Upper lobe of left lung (tissue), 6 donors: Measurements from ENCODE around the gene ASIC3. TPM values are rescaled to one million over a fixed set of nuclear protein-coding genes. Genes with fewer than 3 reads are reported as not detected.

Source experiments
- ATAC-seq, 2 donors: fragments of 200-7000 bp; cut with Tn5 transposase; one replicate each; pipeline ENCODE4 v1.9.1; 2022; ENCODE audit warnings: mild to moderate bottlenecking in 2 of 2, moderate library complexity in 2 of 2; ENCODE audit not compliant: low FRiP score in 2 of 2
- DNase-seq, 2 donors: peaks; one replicate each; pipeline ENCODE4 v3.0.0-alpha.2; 2019 to 2020
- H3K27ac ChIP-seq, 4 donors: fragments of 200-600 bp; sonication (generic); one replicate each; pipeline ENCODE4 v1.5.1; 2016 to 2019
- H3K27me3 ChIP-seq, 4 donors: fragments of 200-600 bp; sonication (generic); one replicate each; pipeline ENCODE4 v1.5.1; 2017 to 2019
- H3K36me3 ChIP-seq, 4 donors: fragments of 200-600 bp; sonication (generic); one replicate each; pipeline ENCODE4 v1.5.1; 2016 to 2019
- H3K4me1 ChIP-seq, 4 donors: fragments of 200-600 bp; sonication (generic); one replicate each; pipeline ENCODE4 v1.5.1; 2018 to 2019
- H3K4me3 ChIP-seq, 4 donors: fragments of 200-600 bp; sonication (generic); one replicate each; pipeline ENCODE4 v1.5.1; 2017 to 2019; ENCODE audit warnings: mild to moderate bottlenecking in 2 of 4, moderate library complexity in 1 of 4
- H3K9me3 ChIP-seq, 4 donors: fragments of 200-600 bp; sonication (generic); one replicate each; pipeline ENCODE4 v1.5.1; 2018 to 2019
- EP300 ChIP-seq, 4 donors: sonication (generic); formaldehyde crosslinking; IDR thresholded peaks; one replicate each; pipeline ENCODE4 v1.5.1; 2017; ENCODE audit warnings: antibody characterized with exemption in 4 of 4, control low read depth in 2 of 4
- POLR2A ChIP-seq, 4 donors: fragments of 450-650 bp; IDR thresholded peaks; one replicate each; pipeline ENCODE4 v1.5.1; 2016 to 2017; ENCODE audit warnings: antibody characterized with exemption in 4 of 4, mild to moderate bottlenecking in 2 of 4
- POLR2AphosphoS5 ChIP-seq, 2 donors: sonication (generic); formaldehyde crosslinking; IDR thresholded peaks; one replicate each; pipeline ENCODE4 v1.5.1; 2017; ENCODE audit warnings: antibody characterized with exemption in 2 of 2
- WGBS, 2 donors: methylation state at CpG; one replicate each; pipeline ENCODE4 v1.1.5; 2017 to 2018; 5-methylcytosine and 5-hydroxymethylcytosine counted together
- total RNA-seq, 6 donors: library from RNA; depleted of rRNA in 4 of 6; stranded (reverse); fragments of >200 nt in 4 of 6; gene quantifications; one replicate each; pipeline versions ENCODE4 v1.1.0 to v1.2.1, GENCODE V29; 2016 to 2021
- TF ChIP-seq, protein P1 (sequence below), 6 experiments: fragments of 450-650 bp in 4 of 6; fragments of 200-600 bp in 2 of 6; sonication (generic) in 2 of 6; IDR thresholded peaks; one replicate each; pipeline ENCODE4 v1.5.1; 2016 to 2019; ENCODE audit warnings: antibody characterized with exemption in 6 of 6
- donor health status: DM: no; HTN: no; CAD: no; lungs with moderate emphysema.
- donor health status: DM: no; HTN: yes; CAD: no; lungs with severe emphysema.

Gene ASIC3
- total RNA-seq, 6 donors from 2014 or later, result 2.1 to 37.7 (median 4.0) TPM

DNA sequence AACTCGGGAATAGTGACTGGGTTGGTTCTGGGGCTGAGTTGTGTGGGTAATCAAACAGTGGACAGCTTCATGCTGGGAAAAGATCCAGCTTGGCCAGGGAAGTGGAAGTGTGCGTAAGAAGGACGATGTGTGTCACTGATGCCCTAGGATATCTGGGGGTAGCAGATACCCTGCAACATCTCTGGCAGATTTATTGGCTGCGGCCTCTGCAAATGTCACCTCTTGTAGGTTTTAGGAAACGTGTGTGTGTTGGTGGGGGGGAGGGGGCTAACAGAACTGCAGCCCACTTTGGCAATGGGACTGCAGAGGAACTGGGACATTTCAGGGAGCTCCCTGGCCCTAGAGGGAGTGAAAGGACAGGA, 37.0 kb downstream of the ASIC3 start:
- Histone ChIP-seq H3K9me3 (no peaks in the 10 kb centered on the region), H3K4me1 (peaks cover 61 to 76% (median 69%) of the 10 kb centered on the region in 4 donors), H3K4me3 (peak overlapping the region in 3 of 4 donors; percentile 52 to 83 (median 70)), H3K36me3 (peaks cover 0 to 6% (median 0%) of the 10 kb centered on the region in 4 donors), H3K27me3 (no peaks in the 10 kb centered on the region), H3K27ac (peak overlapping the region; percentile 70 to 93 (median 87))
- TF ChIP-seq, protein P1, sequence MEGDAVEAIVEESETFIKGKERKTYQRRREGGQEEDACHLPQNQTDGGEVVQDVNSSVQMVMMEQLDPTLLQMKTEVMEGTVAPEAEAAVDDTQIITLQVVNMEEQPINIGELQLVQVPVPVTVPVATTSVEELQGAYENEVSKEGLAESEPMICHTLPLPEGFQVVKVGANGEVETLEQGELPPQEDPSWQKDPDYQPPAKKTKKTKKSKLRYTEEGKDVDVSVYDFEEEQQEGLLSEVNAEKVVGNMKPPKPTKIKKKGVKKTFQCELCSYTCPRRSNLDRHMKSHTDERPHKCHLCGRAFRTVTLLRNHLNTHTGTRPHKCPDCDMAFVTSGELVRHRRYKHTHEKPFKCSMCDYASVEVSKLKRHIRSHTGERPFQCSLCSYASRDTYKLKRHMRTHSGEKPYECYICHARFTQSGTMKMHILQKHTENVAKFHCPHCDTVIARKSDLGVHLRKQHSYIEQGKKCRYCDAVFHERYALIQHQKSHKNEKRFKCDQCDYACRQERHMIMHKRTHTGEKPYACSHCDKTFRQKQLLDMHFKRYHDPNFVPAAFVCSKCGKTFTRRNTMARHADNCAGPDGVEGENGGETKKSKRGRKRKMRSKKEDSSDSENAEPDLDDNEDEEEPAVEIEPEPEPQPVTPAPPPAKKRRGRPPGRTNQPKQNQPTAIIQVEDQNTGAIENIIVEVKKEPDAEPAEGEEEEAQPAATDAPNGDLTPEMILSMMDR (IDR thresholded peaks at IDR 0.05), result no peak
- TF ChIP-seq POLR2AphosphoS5 (IDR thresholded peaks at IDR 0.05), result no peak
- 27 to 29% methylated on average over 5 of the region's 5 CpGs for WGBS, 2 donors
- ATAC-seq, result no peak
- DNase-seq, result no peak

DNA sequence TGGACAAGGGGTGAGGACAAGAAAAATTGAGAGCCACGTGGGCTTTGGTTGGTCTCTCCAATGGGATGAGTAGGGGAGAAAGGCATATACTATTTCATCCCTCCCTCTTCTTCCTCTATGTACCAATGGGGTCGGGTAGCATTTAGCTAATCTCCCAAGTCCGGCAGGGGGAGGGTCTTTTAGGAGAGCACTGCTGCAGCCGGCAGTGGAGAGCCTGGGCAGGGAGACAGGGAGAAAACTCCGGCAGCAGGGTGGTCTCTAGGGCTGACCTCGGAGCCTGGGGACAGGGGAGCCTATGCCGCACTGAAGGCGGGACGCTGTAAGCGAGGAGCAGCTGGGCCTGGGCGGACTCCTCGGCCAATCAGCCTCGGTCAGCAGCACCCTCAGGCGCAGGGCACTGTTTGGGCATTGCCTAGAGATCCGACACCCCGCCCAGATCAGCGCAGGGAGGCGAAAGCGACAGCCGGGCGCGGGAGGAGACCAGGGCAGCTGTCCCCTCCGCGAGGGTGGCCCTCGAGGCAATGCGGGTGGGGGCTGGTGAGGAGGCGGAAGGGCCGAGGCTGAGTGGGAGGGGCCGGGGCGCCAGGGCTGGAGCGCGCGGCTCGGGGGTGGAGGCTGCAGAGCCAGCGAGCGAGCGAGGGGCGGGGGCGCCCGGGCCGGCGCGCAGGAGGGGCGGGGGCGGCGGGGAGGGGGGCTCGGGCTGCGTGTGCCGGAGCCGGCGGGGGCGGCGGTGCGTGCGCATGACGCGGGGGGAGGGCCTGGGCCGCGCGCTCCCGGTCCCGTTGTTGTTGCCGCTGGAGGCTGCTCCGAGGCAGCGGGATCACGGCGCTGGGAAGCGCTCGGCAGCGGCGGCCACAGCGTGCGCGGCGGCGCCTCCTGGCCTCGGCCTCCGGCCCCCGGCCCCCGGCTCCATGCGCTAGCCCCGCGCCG, 37.6 kb downstream of the ASIC3 start, which contains the start of gene AGAP3:
Gene AGAP3 (plus strand): TSS at position 785 of the 930 bp plus-strand sequence. CDS start 267 bp downstream, outside the sequence.
- peak within 1 kb of the TSS; percentile 70 to 83 (median 82) for H3K4me3 ChIP-seq
- peaks cover 0 to 5% (median 0%) of the 10 kb centered on the region in 4 donors for H3K36me3 ChIP-seq
- peak; percentile 71 to 82 for ATAC-seq
- TF ChIP-seq, protein P1 (IDR thresholded peaks at IDR 0.05), result peak in 1 of 6 experiments; percentile 6
- TF ChIP-seq EP300 (IDR thresholded peaks at IDR 0.05) (no peak), POLR2AphosphoS5 (IDR thresholded peaks at IDR 0.05) (peak; percentile 91 to 92), POLR2A (IDR thresholded peaks at IDR 0.05) (peak in 1 of 4 donors; percentile 89)
- 1 to 3% methylated on average over 5 to 28 of the region's 84 CpGs for WGBS, 2 donors
- peaks cover 65 to 80% (median 73%) of the 10 kb centered on the region in 4 donors for H3K4me1 ChIP-seq
- no peaks in the 10 kb centered on the region for H3K9me3 ChIP-seq
- peak; percentile 94 to 97 for DNase-seq
- H3K27me3 ChIP-seq, result no peaks in the 10 kb centered on the region
- peak within 1 kb of the TSS; percentile 89 to 93 (median 91) for H3K27ac ChIP-seq

DNA sequence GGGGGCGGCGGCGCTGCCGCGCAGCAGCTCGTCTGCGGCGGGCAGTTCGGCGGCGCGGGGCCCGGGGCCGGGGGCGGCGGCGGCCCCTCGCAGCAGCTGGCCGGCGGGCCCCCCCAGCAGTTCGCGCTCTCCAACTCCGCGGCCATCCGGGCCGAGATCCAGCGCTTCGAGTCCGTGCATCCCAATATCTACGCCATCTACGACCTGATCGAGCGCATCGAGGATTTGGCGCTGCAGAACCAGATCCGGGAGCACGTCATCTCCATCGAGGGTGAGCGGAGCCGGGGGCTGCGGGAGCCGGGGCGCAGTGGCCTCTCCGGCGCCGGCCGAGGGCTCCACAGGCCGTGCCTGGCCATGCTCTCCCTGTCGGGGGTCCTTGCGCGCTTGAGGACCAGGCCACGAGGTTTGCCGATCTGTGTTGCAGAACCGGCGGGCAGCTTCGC, 38.5 kb downstream of the ASIC3 start:
- Histone ChIP-seq H3K36me3 (peaks cover 0 to 2% (median 0%) of the 10 kb centered on the region in 4 donors), H3K27me3 (no peaks in the 10 kb centered on the region), H3K27ac (peak overlapping the region; percentile 89 to 93 (median 91)), H3K9me3 (no peaks in the 10 kb centered on the region), H3K4me1 (peaks cover 65 to 80% (median 73%) of the 10 kb centered on the region in 4 donors), H3K4me3 (peak overlapping the region; percentile 70 to 83 (median 82))
- WGBS, 2 donors, result 0% methylated on average over 15 of the region's 56 CpGs
- TF ChIP-seq, protein P1 (IDR thresholded peaks at IDR 0.05), result no peak
- TF ChIP-seq POLR2AphosphoS5 (IDR thresholded peaks at IDR 0.05), result no peak
- no peak for TF ChIP-seq POLR2A (IDR thresholded peaks at IDR 0.05)
- no peak for TF ChIP-seq EP300 (IDR thresholded peaks at IDR 0.05)
- no peak for ATAC-seq
- peak in 1 of 2 donors; percentile 88 for DNase-seq

DNA sequence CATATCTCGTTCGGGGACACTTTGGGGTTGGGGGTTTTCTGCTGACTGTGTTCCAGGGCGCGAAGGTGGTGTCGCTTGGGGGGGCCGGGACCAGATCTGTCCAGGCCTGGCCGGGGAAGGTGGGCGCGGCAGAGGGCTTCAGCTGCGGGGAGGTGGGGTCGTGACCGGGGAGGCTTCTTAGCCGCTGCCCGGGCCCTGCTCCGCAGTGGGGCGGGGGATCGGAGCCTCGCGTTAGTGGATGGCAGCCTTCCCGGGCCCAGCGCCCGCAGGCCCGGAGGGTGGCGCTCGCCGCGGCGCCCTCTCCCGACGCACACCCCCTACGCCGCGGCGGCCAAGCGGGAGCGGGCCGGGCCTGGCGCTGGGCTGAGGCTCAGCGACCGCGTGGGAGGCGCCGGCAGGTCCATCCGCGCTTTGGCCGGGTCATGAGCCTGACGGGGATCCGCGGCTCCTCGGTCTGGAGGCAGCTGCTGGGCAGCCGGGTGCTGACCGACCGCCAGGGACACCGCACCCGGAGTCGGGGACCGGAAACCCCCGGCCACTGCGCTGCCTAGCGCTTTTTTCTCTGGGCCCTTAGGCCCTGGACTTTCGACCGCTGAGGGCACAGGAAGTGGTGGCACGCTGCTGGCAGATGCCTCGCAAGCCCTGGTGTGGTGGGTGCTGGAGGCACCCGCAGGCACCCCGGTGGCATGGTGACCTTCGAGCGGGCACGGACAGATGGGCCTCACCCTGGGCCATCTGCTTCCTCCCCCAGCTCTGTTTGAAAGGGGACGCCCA, 39.1 kb downstream of the ASIC3 start:
- no peaks in the 10 kb centered on the region for H3K27me3 ChIP-seq
- peak overlapping the region; percentile 70 to 83 (median 82) for H3K4me3 ChIP-seq
- peaks cover 61 to 80% (median 72%) of the 10 kb centered on the region in 4 donors for H3K4me1 ChIP-seq
- H3K36me3 ChIP-seq, result peaks cover 0 to 8% (median 2%) of the 10 kb centered on the region in 4 donors
- ATAC-seq (peak; percentile 3 to 65), DNase-seq (peak; percentile 52 to 94)
- no peaks in the 10 kb centered on the region for H3K9me3 ChIP-seq
- TF ChIP-seq, protein P1 (IDR thresholded peaks at IDR 0.05), result peak; percentile 15 to 56 (median 32)
- TF ChIP-seq EP300 (IDR thresholded peaks at IDR 0.05), result no peak
- TF ChIP-seq POLR2A (IDR thresholded peaks at IDR 0.05), result peak in 1 of 4 donors; percentile 14
- peak; percentile 5 to 9 for TF ChIP-seq POLR2AphosphoS5 (IDR thresholded peaks at IDR 0.05)
- peak overlapping the region; percentile 89 to 93 (median 91) for H3K27ac ChIP-seq
- WGBS, 2 donors, result 1 to 2% methylated on average over 33 to 38 of the region's 70 CpGs
